ENCODE results near the gene C19orf53.

Gene C19orf53

GRCh38 chr19:13806728-13807127, 32.5 kb downstream of the C19orf53 start:
- H3K4me3 ChIP-seq (ENCODE audit: low read depth, low read length) = no peak overlapping the region
- no peak for DNase-seq (ENCODE audit: low read depth)
- TF ChIP-seq CTCF (IDR thresholded peaks at IDR 0.05; ENCODE audit: low read depth, low read length, missing control alignments) = no peak

GRCh38 chr19:13807421-13808021, 33.3 kb downstream of the C19orf53 start:
- no peak for TF ChIP-seq CTCF (IDR thresholded peaks at IDR 0.05; ENCODE audit: low read depth, low read length, missing control alignments)
- H3K4me3 ChIP-seq (ENCODE audit: low read depth, low read length) = no peak overlapping the region
- no peak for DNase-seq (ENCODE audit: low read depth)

GRCh38 chr19:13808856-13809255, 34.6 kb downstream of the C19orf53 start:
- no peak for TF ChIP-seq CTCF (IDR thresholded peaks at IDR 0.05; ENCODE audit: low read depth, low read length, missing control alignments)

GRCh38 chr19:13812544-13812943, 38.3 kb downstream of the C19orf53 start:
- no peak for TF ChIP-seq CTCF (IDR thresholded peaks at IDR 0.05; ENCODE audit: low read depth, low read length, missing control alignments)
- no peak for DNase-seq (ENCODE audit: low read depth)
- no peak overlapping the region for H3K4me3 ChIP-seq (ENCODE audit: low read depth, low read length)

More at GRCh38 chr19:13808856-13809255, 34.6 kb downstream of the C19orf53 start:
- DNase-seq (ENCODE audit: low read depth) = no peak
- no peak overlapping the region for H3K4me3 ChIP-seq (ENCODE audit: low read depth, low read length)

GRCh38 chr19:13813147-13813546, 38.9 kb downstream of the C19orf53 start:
- no peak for DNase-seq (ENCODE audit: low read depth)
- TF ChIP-seq CTCF (IDR thresholded peaks at IDR 0.05; ENCODE audit: low read depth, low read length, missing control alignments) = no peak

GRCh38 chr19:13814550-13814949, 40.3 kb downstream of the C19orf53 start:
- no peak for TF ChIP-seq CTCF (IDR thresholded peaks at IDR 0.05; ENCODE audit: low read depth, low read length, missing control alignments)
- no peak for DNase-seq (ENCODE audit: low read depth)
- no peak overlapping the region for H3K4me3 ChIP-seq (ENCODE audit: low read depth, low read length)

More at GRCh38 chr19:13813147-13813546, 38.9 kb downstream of the C19orf53 start:
- no peak overlapping the region for H3K4me3 ChIP-seq (ENCODE audit: low read depth, low read length)

GRCh38 chr19:13817018-13817614, 42.9 kb downstream of the C19orf53 start:
- DNase-seq (ENCODE audit: low read depth) = no peak
- TF ChIP-seq CTCF (IDR thresholded peaks at IDR 0.05; ENCODE audit: low read depth, low read length, missing control alignments) = no peak
- no peak overlapping the region for H3K4me3 ChIP-seq (ENCODE audit: low read depth, low read length)
